Activated CD8-positive, alpha-beta T cell treated with anti-CD3 and anti-CD28 coated beads for 36 hours (primary cell): ENCODE results near the gene TK2. TPM values are rescaled to one million over a fixed set of nuclear protein-coding genes. Genes with fewer than 3 reads are reported as not detected.

ENCODE experiments used
- ATAC-seq: fragments of 200-7000 bp; cut with Tn5 transposase; one replicate; pipeline ENCODE4 v1.10.0; 2021; ENCODE audit warnings: mild to moderate bottlenecking, moderate library complexity
- CTCF ChIA-PET: fragments of 350-600 bp; sonication (Branson Sonifier 250); formaldehyde crosslinking; loops from one replicate; lab custom pipeline; 2021; ENCODE audit warnings: antibody characterized with exemption; lab: Charles Lee
- POLR2A ChIA-PET: fragments of 350-600 bp; sonication (Branson Sonifier 250); formaldehyde crosslinking; loops from one replicate; lab custom pipeline; 2021; ENCODE audit warnings: antibody characterized with exemption; lab: Charles Lee
- DNase-seq: peaks from one replicate; pipeline ENCODE4 v3.0.0-alpha.2; 2020
- H3K27ac Mint-ChIP-seq: one replicate; pipeline ENCODE4 v1.8.0; 2021; ENCODE audit warnings: mild to moderate bottlenecking, mixed read lengths
- H3K27me3 Mint-ChIP-seq: one replicate; pipeline ENCODE4 v1.8.0; 2021; ENCODE audit warnings: mixed read lengths
- H3K36me3 Mint-ChIP-seq: one replicate; pipeline ENCODE4 v1.8.0; 2021; ENCODE audit warnings: low read depth, mixed read lengths
- H3K4me1 Mint-ChIP-seq: one replicate; pipeline ENCODE4 v1.8.0; 2021; ENCODE audit warnings: low read depth, mixed read lengths
- H3K4me3 Mint-ChIP-seq: one replicate; pipeline ENCODE4 v1.8.0; 2021; ENCODE audit warnings: mild to moderate bottlenecking, moderate library complexity, mixed read lengths
- H3K9me3 Mint-ChIP-seq: one replicate; pipeline ENCODE4 v1.8.0; 2021; ENCODE audit warnings: mixed read lengths
- CTCF ChIP-seq: fragments of 200-600 bp; IDR thresholded peaks from one replicate; pipeline ENCODE4 v1.8.0; 2022; ENCODE audit warnings: antibody characterized with exemption, mild to moderate bottlenecking
- intact Hi-C: fragments of 100-400 bp; cut with micrococcal nuclease; formaldehyde crosslinking; loops from one replicate; pipeline ENCODE4 v1.10.0; 2022
- total RNA-seq, 2 experiments: library from RNA; stranded (reverse); gene quantifications; one replicate each; pipeline ENCODE4 v1.2.3, GENCODE V29; 2021

TK2 gene
- total RNA-seq, 2 experiments from 2014 or later: 3.2 to 4.4 TPM

- POLR2A ChIA-PET: no interaction called here
- no peak for DNase-seq
- intact Hi-C loops: no loop called here
- no peak overlapping the region for H3K4me3 Mint-ChIP-seq
- CTCF ChIA-PET: no interaction called here
- no peaks in the 10 kb centered on the region for H3K9me3 Mint-ChIP-seq
- H3K27ac Mint-ChIP-seq: no peak overlapping the region
- no peaks in the 10 kb centered on the region for H3K36me3 Mint-ChIP-seq
- peaks cover 16% of the 10 kb centered on the region for H3K27me3 Mint-ChIP-seq
- no peak for ATAC-seq
- no peak for TF ChIP-seq CTCF
- peaks cover 4% of the 10 kb centered on the region for H3K4me1 Mint-ChIP-seq
Observed at GRCh38 chr16:66460703-66461102, 89.2 kb downstream of the TK2 start.

- CTCF ChIA-PET: interaction anchor here (1.4 kb wide), 1 partner anchor 24 kb away, joined by 3 read pairs; no protein-coding TSS in a partner anchor
- intact Hi-C loops: no loop called here
- ATAC-seq (no peak), DNase-seq (no peak)
- Mint-ChIP-seq H3K36me3 (no peaks in the 10 kb centered on the region), H3K27ac (no peak overlapping the region), H3K9me3 (no peaks in the 10 kb centered on the region), H3K4me3 (no peak overlapping the region), H3K27me3 (peaks cover 16% of the 10 kb centered on the region), H3K4me1 (peaks cover 4% of the 10 kb centered on the region)
- POLR2A ChIA-PET: no interaction called here
- no peak for TF ChIP-seq CTCF
Observed at GRCh38 chr16:66459878-66460277, 90.0 kb downstream of the TK2 start.

- POLR2A ChIA-PET: interaction anchor here (0.6 kb wide), 1 partner anchor 46 kb away, joined by 3 read pairs; no protein-coding TSS in a partner anchor
- ATAC-seq: no peak
- H3K9me3 Mint-ChIP-seq: no peaks in the 10 kb centered on the region
Observed at GRCh38 chr16:66458853-66459252, 91.1 kb downstream of the TK2 start.

GRCh38 chr16:66458292-66458691, 91.6 kb downstream of the TK2 start:
- no peaks in the 10 kb centered on the region for H3K36me3 Mint-ChIP-seq
- ATAC-seq: no peak
- no peak for DNase-seq
- ChIA-PET POLR2A (no interaction called here), CTCF (interaction anchor here (1.3 kb wide), 1 partner anchor 54 kb away, joined by 3 read pairs; no protein-coding TSS in a partner anchor)
- H3K9me3 Mint-ChIP-seq: no peaks in the 10 kb centered on the region
- H3K4me1 Mint-ChIP-seq: no peaks in the 10 kb centered on the region
- H3K27me3 Mint-ChIP-seq: peaks cover 11% of the 10 kb centered on the region
- no peak for TF ChIP-seq CTCF
- intact Hi-C loops: no loop called here
- no peak overlapping the region for H3K27ac Mint-ChIP-seq
- H3K4me3 Mint-ChIP-seq: no peak overlapping the region

More at GRCh38 chr16:66458853-66459252, 91.1 kb downstream of the TK2 start:
- H3K27me3 Mint-ChIP-seq: peaks cover 14% of the 10 kb centered on the region
- no peak overlapping the region for H3K27ac Mint-ChIP-seq
- H3K36me3 Mint-ChIP-seq: no peaks in the 10 kb centered on the region
- no peak for TF ChIP-seq CTCF
- DNase-seq: no peak
- H3K4me1 Mint-ChIP-seq: peaks cover 1% of the 10 kb centered on the region
- CTCF ChIA-PET: interaction anchor here (1.4 kb wide), 1 partner anchor 25 kb away, joined by 3 read pairs; no protein-coding TSS in a partner anchor
- intact Hi-C loops: no loop called here
- H3K4me3 Mint-ChIP-seq: no peak overlapping the region

Other genes with a start within 250 kb of the TK2 start
- not detected for gene CDH5, start 183.4 kb downstream of the TK2 start, total RNA-seq
- gene BEAN1, start 122.8 kb downstream of the TK2 start, total RNA-seq: not detected
- gene CKLF, start 2.5 kb upstream of the TK2 start, total RNA-seq: 10 to 100 TPM; 99.0 to 99.7 TPM
- 1 to 10 TPM; 5.4 to 6.2 TPM for gene CMTM1, start 16.3 kb upstream of the TK2 start, total RNA-seq
- under 1 TPM in 1 of 2 experiments, not detected in 1; 0.29 TPM for gene CMTM2, start 29.3 kb upstream of the TK2 start, total RNA-seq
- gene CMTM3, start 54.6 kb upstream of the TK2 start, total RNA-seq: 10 to 100 TPM; 48.0 to 49.4 TPM
- gene CMTM4, start 146.6 kb upstream of the TK2 start, total RNA-seq: 1 to 10 TPM; 3.2 to 3.5 TPM
- 10 to 100 TPM; 35.0 to 39.5 TPM for gene DYNC1LI2, start 201.5 kb upstream of the TK2 start, total RNA-seq